ENCODE results near the gene SYT8. TPM values are rescaled to one million over a fixed set of nuclear protein-coding genes. Genes with fewer than 3 reads are reported as not detected.

The SYT8 gene
- polyA plus RNA-seq, 1 of the 3 experiments (the other 2 are of a cell fraction) = not detected

GRCh38 chr11:1864231-1864630, 29.4 kb downstream of the SYT8 start:
- Histone ChIP-seq H3K27me3 (ENCODE audit: insufficient read depth) (no peaks in the 10 kb centered on the region), H3K9me3 (no peaks in the 10 kb centered on the region), H3K4me1 (ENCODE audit: control insufficient read depth in 1 of 2, insufficient read depth in 2 of 2, low read depth in 1 of 2, low read length in 1 of 2) (peaks cover 18 to 44% of the 10 kb centered on the region in 2 experiments; a peak in 3 of 4 replicates), H3K9ac (0 out of 2 replicates have a peak overlapping the region, but pooled peaks have one; percentile 11), H2AFZ (ENCODE audit: low read depth) (no peak overlapping the region), H3K36me3 (replicated peaks in 1 of 2; ENCODE audit: control insufficient read depth in 1 of 2, insufficient read depth in 2 of 2, low read length in 1 of 2) (no peaks in the 10 kb centered on the region), H3K79me2 (ENCODE audit: insufficient read depth) (no peaks in the 10 kb centered on the region), H3K27ac (ENCODE audit: low read depth in 2 of 2, low read length in 1 of 2) (peak overlapping the region; percentile 50 to 61; a peak in 3 of 4 replicates), H3K9me2 (no peaks in the 10 kb centered on the region), H3K4me3 (ENCODE audit: low read depth in 2 of 2, low read length in 1 of 2) (no peak overlapping the region), H3F3A (replicated peaks; ENCODE audit: insufficient read depth) (no peaks in the 10 kb centered on the region), H4K20me1 (ENCODE audit: insufficient read depth) (no peaks in the 10 kb centered on the region), H3K4me2 (peak overlapping the region; percentile 69; the same call in 1 of the 2 replicates)
- WGBS (ENCODE audit: low lambda C conversion rate) = 88% methylated on average over 18 of the region's 18 CpGs
- peak; percentile 57 for DNase-seq
- ChIA-PET POLR2A (no interaction called here), CTCF (interaction anchor here (2.8 kb wide), 1 partner anchor 211 kb away, joined by 9 read pairs; no protein-coding TSS in a partner anchor)
- TF ChIP-seq IRF3 (IDR thresholded peaks at IDR 0.05; ENCODE audit: low read depth, low read length) = no peak
- TF ChIP-seq REST (IDR thresholded peaks at IDR 0.05; ENCODE audit: low read depth, low read length) = no peak
- TF ChIP-seq CHD2 (IDR thresholded peaks at IDR 0.05; ENCODE audit: low read length, partially characterized antibody) = no peak

- H3K4me2 ChIP-seq = peak overlapping the region; percentile 69; the same call in 1 of the 2 replicates
- WGBS (ENCODE audit: low lambda C conversion rate) = 83% methylated on average over 22 of the region's 30 CpGs
- H2AFZ ChIP-seq (ENCODE audit: low read depth) = no peak overlapping the region
- ChIA-PET CTCF (interaction anchor here (1.8 to 2.8 kb wide), 3 partner anchors 17 to 286 kb away, joined by 4 to 11 read pairs (median 9); no protein-coding TSS in a partner anchor), POLR2A (no interaction called here)
- H3K27me3 ChIP-seq (ENCODE audit: insufficient read depth) = no peaks in the 10 kb centered on the region
- H3K4me3 ChIP-seq (ENCODE audit: low read depth in 2 of 2, low read length in 1 of 2) = no peak overlapping the region
- no peaks in the 10 kb centered on the region for H3K9me2 ChIP-seq
- no peaks in the 10 kb centered on the region for H3K9me3 ChIP-seq
- no peaks in the 10 kb centered on the region for H3K36me3 ChIP-seq (replicated peaks in 1 of 2; ENCODE audit: control insufficient read depth in 1 of 2, insufficient read depth in 2 of 2, low read length in 1 of 2)
- no peaks in the 10 kb centered on the region for H3K79me2 ChIP-seq (ENCODE audit: insufficient read depth)
- no peaks in the 10 kb centered on the region for H3F3A ChIP-seq (replicated peaks; ENCODE audit: insufficient read depth)
- no peak overlapping the region for H3K9ac ChIP-seq
- peak overlapping the region; percentile 50 to 61; a peak in 3 of 4 replicates for H3K27ac ChIP-seq (ENCODE audit: low read depth in 2 of 2, low read length in 1 of 2)
- no peaks in the 10 kb centered on the region for H4K20me1 ChIP-seq (ENCODE audit: insufficient read depth)
- DNase-seq = peak; percentile 77
- H3K4me1 ChIP-seq (ENCODE audit: control insufficient read depth in 1 of 2, insufficient read depth in 2 of 2, low read depth in 1 of 2, low read length in 1 of 2) = peaks cover 18 to 44% of the 10 kb centered on the region in 2 experiments; a peak in 3 of 4 replicates
- TF ChIP-seq TCF12 (IDR thresholded peaks at IDR 0.05) (no peak), EP300 (IDR thresholded peaks at IDR 0.05; ENCODE audit: borderline replicate concordance in 1 of 2, low read depth in 1 of 2, low read length in 1 of 2) (no peak), IRF3 (IDR thresholded peaks at IDR 0.05; ENCODE audit: low read depth, low read length) (no peak), POLR2AphosphoS5 (IDR thresholded peaks at IDR 0.05; ENCODE audit: low read depth, low read length) (no peak), ZBTB33 (IDR thresholded peaks at IDR 0.05; ENCODE audit: borderline replicate concordance, low read depth) (no peak), PBX3 (IDR thresholded peaks at IDR 0.05) (no peak), MAX (IDR thresholded peaks at IDR 0.05; ENCODE audit: low read depth) (no peak), GATA2 (CRISPR knock-in tag; IDR thresholded peaks at IDR 0.05) (no peak), NFIC (IDR thresholded peaks at IDR 0.05; ENCODE audit: borderline replicate concordance) (no peak)
Measured at GRCh38 chr11:1864831-1865665, 30.3 kb downstream of the SYT8 start.
